Measurements from ENCODE around the gene DRC1. TPM values are rescaled to one million over a fixed set of nuclear protein-coding genes. Genes with fewer than 3 reads are reported as not detected.

Gene DRC1
- total and polyA plus RNA-seq, 2 of the 4 experiments (the other 2 are of a cell fraction) = 0.18 TPM; not detected in 1

GRCh38 chr2:26469955-26470354, 68.2 kb downstream of the DRC1 start:
- no peak overlapping the region for H2AK5ac ChIP-seq (ENCODE audit: low read depth, low read length)
- H3K27ac ChIP-seq (ENCODE audit: insufficient read depth, low read length) = no peak overlapping the region
- no peaks in the 10 kb centered on the region; the same call in 1 of the 2 replicates for H3K27me3 ChIP-seq (ENCODE audit: control insufficient read depth, insufficient read depth, low read length)
- no peak overlapping the region for H3K4me2 ChIP-seq (ENCODE audit: low read depth, low read length)
- H3K36me3 ChIP-seq (ENCODE audit: control insufficient read depth, insufficient read depth, low read length) = no peaks in the 10 kb centered on the region
- no peak overlapping the region for H3K14ac ChIP-seq (replicated peaks; ENCODE audit: low read depth, low read length)
- dilution Hi-C loops (cut with HindIII; ENCODE audit: low sequenced_read_pairs, unreplicated experiment) = no loop called here
- no peak overlapping the region for H2BK120ac ChIP-seq (ENCODE audit: low read depth, low read length)
- DNase-seq (no peak), ATAC-seq (ENCODE audit: low read depth) (no peak)
- no TSS peak for BruUV-seq (replicated peaks)
- 60% methylated on average over 1 of the region's 7 CpGs; no CpG with 5 or more reads in 1 of the 2 experiments for WGBS, 2 experiments (ENCODE audit: extremely low coverage in 2 of 2, insufficient read length in 1 of 2)
- H4K8ac ChIP-seq (ENCODE audit: low read depth in 2 of 2, low read length in 2 of 2) = no peak overlapping the region
- intact Hi-C loops (cut with micrococcal nuclease) = loop anchor here (5.0 to 10.0 kb wide), 2 partner anchors 145 to 228 kb away; partner anchors contain the start of genes HADHA and HADHB
- no peak overlapping the region for H2BK20ac ChIP-seq (ENCODE audit: low read depth, low read length)
- in situ Hi-C loops (cut with MboI; ENCODE audit: low sequenced_read_pairs) = no loop called here
- no peaks in the 10 kb centered on the region; the same call in 1 of the 2 replicates for H3K9me1 ChIP-seq (ENCODE audit: insufficient read depth, low read length)
- no peak overlapping the region for H3K18ac ChIP-seq (ENCODE audit: low read depth, low read length)
- H3K9ac ChIP-seq (ENCODE audit: low read depth, low read length) = no peak overlapping the region
- POLR2A ChIA-PET (ENCODE audit: unreplicated experiment) = no interaction called here
- no peak overlapping the region for H3K56ac ChIP-seq (ENCODE audit: extremely low read depth, insufficient read depth, low read length)
- H3K79me1 ChIP-seq (ENCODE audit: low read depth in 1 of 2, low read length in 2 of 2) = no peaks in the 10 kb centered on the region
- CTCF ChIA-PET = no interaction called here
- TF ChIP-seq CHD1 (IDR thresholded peaks at IDR 0.05; ENCODE audit: low read depth, low read length) = no peak
- TF ChIP-seq MAZ (IDR thresholded peaks at IDR 0.05; ENCODE audit: borderline replicate concordance, low read depth, low read length) = no peak
- TF ChIP-seq ELK1 (IDR thresholded peaks at IDR 0.05; ENCODE audit: borderline replicate concordance, low read depth, low read length) = no peak
- no peak for TF ChIP-seq RCOR1 (IDR thresholded peaks at IDR 0.05; ENCODE audit: insufficient replicate concordance, low read length)
- no peak for TF ChIP-seq MXI1 (IDR thresholded peaks at IDR 0.05; ENCODE audit: borderline replicate concordance, low read depth, low read length)
- no peak for TF ChIP-seq CEBPB (IDR thresholded peaks at IDR 0.05; ENCODE audit: low read depth, low read length)
- no peak for TF ChIP-seq SMC3 (IDR thresholded peaks at IDR 0.05; ENCODE audit: low read depth, low read length)
- TF ChIP-seq POLR2A (IDR thresholded peaks at IDR 0.05; ENCODE audit: low read depth, low read length) = no peak
- TF ChIP-seq RAD21 (IDR thresholded peaks at IDR 0.05; ENCODE audit: low read length) = no peak
- H3K4ac ChIP-seq (ENCODE audit: low read depth, low read length) = no peak overlapping the region
- no peaks in the 10 kb centered on the region for H3K4me1 ChIP-seq (ENCODE audit: control insufficient read depth, insufficient read depth, low read length)
- H3K23ac ChIP-seq (ENCODE audit: low read depth, low read length) = no peak overlapping the region
- no peaks in the 10 kb centered on the region for H4K20me1 ChIP-seq (ENCODE audit: insufficient read depth, low read length)
- H4K91ac ChIP-seq (ENCODE audit: insufficient read depth, low read depth, low read length) = no peak overlapping the region
- H2BK15ac ChIP-seq (ENCODE audit: low read depth, low read length) = no peak overlapping the region
- H2BK5ac ChIP-seq (ENCODE audit: low read depth, low read length, poor library complexity, severe bottlenecking) = no peak overlapping the region
- no peak overlapping the region for H3K4me3 ChIP-seq (ENCODE audit: insufficient read depth, low read depth, low read length)
- no peak overlapping the region for H2AFZ ChIP-seq (replicated peaks; ENCODE audit: low read length, poor library complexity)
- H3K9me3 ChIP-seq (ENCODE audit: control insufficient read depth, insufficient read depth, low read length) = peaks cover 5% of the 10 kb centered on the region
- no peak overlapping the region for H2AK9ac ChIP-seq (replicated peaks; ENCODE audit: low read depth, low read length, poor library complexity)
- H4K5ac ChIP-seq (ENCODE audit: low read depth, low read length) = no peak overlapping the region
